ENCODE results near the gene PCDHB2.
A peak's percentile ranks its signal among the peaks of the same experiment; 100 is the strongest.

GRCh38 chr5:141094481-141095262 is at the start of gene PCDHB2:
- peak in 3 of 6 experiments; percentile 11 to 36 (median 27) for TF ChIP-seq CTCF (IDR thresholded peaks at IDR 0.05)
- no peak for TF ChIP-seq POLR2A (IDR thresholded peaks at IDR 0.05)
